Prostate gland (tissue), 2 donors: ENCODE measurements around the gene FOXE3. TPM values are rescaled to one million over a fixed set of nuclear protein-coding genes. Genes with fewer than 3 reads are reported as not detected.

Source experiments
- DNase-seq: peaks from one replicate; pipeline ENCODE4 v3.0.0-alpha.2; 2019; ENCODE audit warnings: low spot score
- H3K27ac ChIP-seq, 2 donors: fragments of 200-600 bp; sonication (generic); 2 replicates each; pipeline ENCODE4 v1.5.1; 2017 to 2019
- H3K27me3 ChIP-seq: fragments of 200-600 bp; sonication (generic); replicated peaks from 2 replicates; pipeline ENCODE4 v1.5.1; 2019; ENCODE audit not compliant: insufficient read depth
- H3K36me3 ChIP-seq, 2 donors: fragments of 200-600 bp; sonication (generic); 1 replicate in 1 of 2; 2 replicates in 1 of 2; pipeline versions ENCODE4 v1.5.1 to v1.8.1; 2017 to 2019
- H3K4me1 ChIP-seq: fragments of 200-600 bp; sonication (generic); replicated peaks from 2 replicates; pipeline ENCODE4 v1.5.1; 2019
- H3K4me3 ChIP-seq, 2 donors: fragments of 200-600 bp; sonication (generic); 2 replicates each; pipeline ENCODE4 v1.5.1; 2017 to 2019
- H3K9me3 ChIP-seq: fragments of 200-600 bp; sonication (generic); 2 replicates; pipeline ENCODE4 v1.5.1; 2017
- CTCF ChIP-seq, 4 experiments: fragments of 200-600 bp in 2 of 4; fragments of 450-650 bp in 2 of 4; sonication (generic) in 2 of 4; IDR thresholded peaks; 1 replicate in 3 of 4; 2 replicates in 1 of 4; pipeline ENCODE4 v1.5.1; 2016 to 2019; ENCODE audit warnings: antibody characterized with exemption in 4 of 4, mild to moderate bottlenecking in 2 of 4, moderate library complexity in 2 of 4
- POLR2A ChIP-seq: fragments of 450-650 bp; IDR thresholded peaks from one replicate; pipeline ENCODE4 v1.6.1; 2016; ENCODE audit warnings: antibody characterized with exemption, mild to moderate bottlenecking
- POLR2AphosphoS5 ChIP-seq: sonication (generic); formaldehyde crosslinking; IDR thresholded peaks from one replicate; pipeline ENCODE4 v1.6.1; 2017; ENCODE audit warnings: antibody characterized with exemption
- WGBS: methylation state at CpG from one replicate; pipeline ENCODE4 v1.1.5; 2018; 5-methylcytosine and 5-hydroxymethylcytosine counted together
- intact Hi-C: fragments of 100-400 bp; cut with DNase I; formaldehyde crosslinking; loops from one replicate; pipeline ENCODE4 v1.14.2; 2022
- total RNA-seq, 2 donors: library from RNA; depleted of rRNA; stranded (reverse); fragments of >200 nt; gene quantifications; one replicate each; pipeline ENCODE4 v1.1.0, GENCODE V29; 2016

The FOXE3 gene
- total RNA-seq, 2 donors from 2014 or later = 0.28 TPM; not detected in 1

GRCh38 chr1:47417170-47418044, 1.3 kb downstream of the FOXE3 start:
- peak overlapping the region in 1 of 2 donors; percentile 17 for H3K4me3 ChIP-seq
- TF ChIP-seq CTCF (IDR thresholded peaks at IDR 0.05) = no peak
- TF ChIP-seq POLR2AphosphoS5 = no peak
- H3K27ac ChIP-seq = no peak overlapping the region
- H3K4me1 ChIP-seq = no peaks in the 10 kb centered on the region
- no peaks in the 10 kb centered on the region for H3K9me3 ChIP-seq
- intact Hi-C loops = no loop called here
- no peaks in the 10 kb centered on the region for H3K36me3 ChIP-seq
- DNase-seq = no peak
- H3K27me3 ChIP-seq = peaks cover 10% of the 10 kb centered on the region
- 44% methylated on average over 28 of the region's 39 CpGs for WGBS

GRCh38 chr1:47418122-47418521, 2.0 kb downstream of the FOXE3 start:
- no peaks in the 10 kb centered on the region for H3K9me3 ChIP-seq
- no peaks in the 10 kb centered on the region for H3K36me3 ChIP-seq
- no peak overlapping the region for H3K27ac ChIP-seq
- 95% methylated on average over 2 of the region's 2 CpGs for WGBS
- no peak for TF ChIP-seq POLR2AphosphoS5
- TF ChIP-seq CTCF (IDR thresholded peaks at IDR 0.05) = no peak
- TF ChIP-seq POLR2A = no peak
- DNase-seq = no peak
- peaks cover 10% of the 10 kb centered on the region for H3K27me3 ChIP-seq
- no peak overlapping the region for H3K4me3 ChIP-seq
- intact Hi-C loops = no loop called here
- H3K4me1 ChIP-seq = no peaks in the 10 kb centered on the region

GRCh38 chr1:47418681-47419325, 2.7 kb downstream of the FOXE3 start:
- H3K4me1 ChIP-seq = no peaks in the 10 kb centered on the region
- intact Hi-C loops = no loop called here
- no peaks in the 10 kb centered on the region for H3K36me3 ChIP-seq
- no peak overlapping the region for H3K27ac ChIP-seq
- 94% methylated on average over 6 of the region's 6 CpGs for WGBS
- no peak for DNase-seq
- H3K4me3 ChIP-seq = no peak overlapping the region
- H3K27me3 ChIP-seq = peaks cover 10% of the 10 kb centered on the region
- TF ChIP-seq POLR2AphosphoS5 (no peak), POLR2A (no peak), CTCF (IDR thresholded peaks at IDR 0.05) (no peak)
- no peaks in the 10 kb centered on the region for H3K9me3 ChIP-seq

GRCh38 chr1:47420547-47420946, 4.5 kb downstream of the FOXE3 start:
- no peaks in the 10 kb centered on the region for H3K9me3 ChIP-seq
- intact Hi-C loops = loop anchor here (5.0 kb wide), 1 partner anchor 228 kb away; the partner anchor contains the start of gene PDZK1IP1
- peaks cover 10% of the 10 kb centered on the region for H3K27me3 ChIP-seq
- 74% methylated on average over 4 of the region's 4 CpGs for WGBS
- no peaks in the 10 kb centered on the region for H3K4me1 ChIP-seq
- no peak overlapping the region for H3K27ac ChIP-seq
- no peak overlapping the region for H3K4me3 ChIP-seq
- no peak for DNase-seq
- TF ChIP-seq POLR2AphosphoS5 (no peak), POLR2A (no peak), CTCF (IDR thresholded peaks at IDR 0.05) (no peak)
- no peaks in the 10 kb centered on the region for H3K36me3 ChIP-seq
